GM19452 (cell line): ENCODE measurements around the gene RCBTB2.
"Not testable (repeated sequence)": the region's sequence is repeated elsewhere in the genome, so short reads cannot be mapped to it uniquely, and the experiment has no call there.

Experiments
- ATAC-seq: cut with Tn5 transposase; IDR thresholded peaks from one replicate; pipeline ENCODE4 v1.9.1; 2021; ENCODE audit not compliant: unreplicated experiment

RCBTB2 gene

GRCh38 chr13:48457578-48458242 lies 75.2 kb downstream of the RCBTB2 start:
- ATAC-seq: no peak

- ATAC-seq: no peak
These were observed 76.3 kb downstream of the RCBTB2 start for GRCh38 chr13:48456546-48456945.

- ATAC-seq: not testable (repeated sequence)
These were observed 81.7 kb downstream of the RCBTB2 start for GRCh38 chr13:48451196-48451595.

GRCh38 chr13:48449656-48450055 lies 83.2 kb downstream of the RCBTB2 start:
- ATAC-seq: no peak

GRCh38 chr13:48448959-48449614 lies 83.8 kb downstream of the RCBTB2 start:
- no peak for ATAC-seq

GRCh38 chr13:48448285-48448958 lies 84.5 kb downstream of the RCBTB2 start:
- no peak for ATAC-seq

GRCh38 chr13:48446464-48446863 lies 86.4 kb downstream of the RCBTB2 start:
- ATAC-seq: no peak

- no peak for ATAC-seq
These were observed 89.3 kb downstream of the RCBTB2 start for GRCh38 chr13:48443442-48444208.
